SK-N-MC (cell line): ENCODE data around the gene NTPCR.

Experiments
- EZH2 ChIP-seq: fragments of 200-600 bp; sonication (generic); IDR thresholded peaks from one replicate; pipeline ENCODE4 v1.6.1; 2017; ENCODE audit warnings: antibody characterized with exemption
- FOXP2 ChIP-seq: optimal IDR thresholded peaks from 2 replicates; pipeline ENCODE3; 2011; ENCODE audit warnings: mild to moderate bottlenecking, moderate library complexity; ENCODE audit not compliant: insufficient read depth; ENCODE audit errors: extremely low read length, control extremely low read depth
- POLR2AphosphoS5 ChIP-seq: IDR thresholded peaks from 2 replicates; pipeline ENCODE4 v1.6.1; 2012; ENCODE audit warnings: mild to moderate bottlenecking, low read depth, low read length, borderline replicate concordance

DNA sequence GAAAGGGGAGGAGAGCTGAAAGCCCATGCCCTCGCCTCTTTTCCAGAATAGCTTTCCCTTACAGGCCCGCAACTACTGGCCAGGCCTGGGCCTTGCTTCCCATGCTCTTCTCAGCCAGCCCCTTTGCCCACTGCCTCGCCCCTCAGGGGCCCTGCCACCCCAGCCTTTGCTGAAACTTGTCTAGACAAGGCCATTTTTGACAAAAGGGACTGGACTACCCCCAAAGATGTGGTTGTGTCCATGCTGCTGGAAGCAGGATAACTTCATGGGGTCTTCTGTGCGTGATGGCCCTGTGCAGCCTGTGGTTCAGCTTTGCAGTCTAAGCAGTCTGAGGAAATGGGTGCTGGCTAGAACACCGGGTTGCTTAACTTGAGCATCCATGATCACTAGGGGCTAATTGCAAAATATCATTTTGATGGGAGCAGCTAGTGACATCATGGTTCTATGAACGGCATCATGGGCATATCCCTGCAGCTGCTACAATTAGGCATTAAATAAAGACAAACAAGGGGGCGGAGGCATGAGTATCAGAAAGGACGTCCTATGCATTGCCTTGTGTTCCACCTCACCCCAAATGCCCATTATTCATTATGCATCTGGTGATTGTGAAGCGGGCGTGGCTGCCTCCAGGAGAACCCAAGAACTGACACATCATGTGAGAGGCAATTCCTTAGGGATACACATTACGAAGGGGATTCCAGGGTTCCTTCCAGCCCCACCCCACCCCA, 36.8 kb downstream of the NTPCR start:
- TF ChIP-seq POLR2AphosphoS5 (no peak), EZH2 (no peak), FOXP2 (no peak)
